ENCODE data around the gene RBCK1. TPM values are rescaled to one million over a fixed set of nuclear protein-coding genes. Genes with fewer than 3 reads are reported as not detected.

The RBCK1 gene
- total and polyA plus RNA-seq, 8 donors = 89.6 to 104 (median 98.7) TPM

DNA sequence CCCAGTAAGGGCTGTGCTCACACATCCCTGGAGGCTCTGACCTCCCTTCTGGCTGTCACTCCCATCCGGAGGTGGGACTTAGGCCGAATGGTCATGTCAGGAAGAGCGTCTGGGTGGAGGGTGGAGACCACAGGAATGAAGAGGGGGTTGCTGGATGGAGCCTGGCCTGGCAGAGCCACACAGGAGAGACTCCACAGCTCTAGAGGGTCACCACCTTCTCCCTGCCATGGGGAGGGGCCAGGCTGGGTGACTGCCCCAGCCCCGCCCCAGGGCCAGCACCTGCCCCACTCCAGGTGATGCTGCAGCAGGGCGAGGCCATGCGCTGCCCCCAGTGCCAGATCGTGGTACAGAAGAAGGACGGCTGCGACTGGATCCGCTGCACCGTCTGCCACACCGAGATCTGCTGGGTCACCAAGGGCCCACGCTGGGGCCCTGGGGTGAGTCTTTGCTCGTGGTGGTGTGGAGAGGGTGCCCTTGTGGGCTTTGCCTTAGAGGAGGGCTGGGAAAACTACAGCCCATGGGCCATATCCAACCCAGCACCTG, 20.6 kb downstream of the RBCK1 start:
- Histone ChIP-seq H3K9me3 (no peaks in the 10 kb centered on the region), H3K36me3 (peaks cover 0 to 89% of the 10 kb centered on the region in 2 donors), H3K4me3 (no peak overlapping the region), H3K27ac (no peak overlapping the region), H3K4me1 (no peaks in the 10 kb centered on the region), H3K27me3 (no peaks in the 10 kb centered on the region)
- DNase-seq (no peak), ATAC-seq (no peak)
- TF ChIP-seq, protein P1, sequence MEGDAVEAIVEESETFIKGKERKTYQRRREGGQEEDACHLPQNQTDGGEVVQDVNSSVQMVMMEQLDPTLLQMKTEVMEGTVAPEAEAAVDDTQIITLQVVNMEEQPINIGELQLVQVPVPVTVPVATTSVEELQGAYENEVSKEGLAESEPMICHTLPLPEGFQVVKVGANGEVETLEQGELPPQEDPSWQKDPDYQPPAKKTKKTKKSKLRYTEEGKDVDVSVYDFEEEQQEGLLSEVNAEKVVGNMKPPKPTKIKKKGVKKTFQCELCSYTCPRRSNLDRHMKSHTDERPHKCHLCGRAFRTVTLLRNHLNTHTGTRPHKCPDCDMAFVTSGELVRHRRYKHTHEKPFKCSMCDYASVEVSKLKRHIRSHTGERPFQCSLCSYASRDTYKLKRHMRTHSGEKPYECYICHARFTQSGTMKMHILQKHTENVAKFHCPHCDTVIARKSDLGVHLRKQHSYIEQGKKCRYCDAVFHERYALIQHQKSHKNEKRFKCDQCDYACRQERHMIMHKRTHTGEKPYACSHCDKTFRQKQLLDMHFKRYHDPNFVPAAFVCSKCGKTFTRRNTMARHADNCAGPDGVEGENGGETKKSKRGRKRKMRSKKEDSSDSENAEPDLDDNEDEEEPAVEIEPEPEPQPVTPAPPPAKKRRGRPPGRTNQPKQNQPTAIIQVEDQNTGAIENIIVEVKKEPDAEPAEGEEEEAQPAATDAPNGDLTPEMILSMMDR (IDR thresholded peaks at IDR 0.05) = no peak
- intact Hi-C loops (cut with DNase I) = no loop called here

DNA sequence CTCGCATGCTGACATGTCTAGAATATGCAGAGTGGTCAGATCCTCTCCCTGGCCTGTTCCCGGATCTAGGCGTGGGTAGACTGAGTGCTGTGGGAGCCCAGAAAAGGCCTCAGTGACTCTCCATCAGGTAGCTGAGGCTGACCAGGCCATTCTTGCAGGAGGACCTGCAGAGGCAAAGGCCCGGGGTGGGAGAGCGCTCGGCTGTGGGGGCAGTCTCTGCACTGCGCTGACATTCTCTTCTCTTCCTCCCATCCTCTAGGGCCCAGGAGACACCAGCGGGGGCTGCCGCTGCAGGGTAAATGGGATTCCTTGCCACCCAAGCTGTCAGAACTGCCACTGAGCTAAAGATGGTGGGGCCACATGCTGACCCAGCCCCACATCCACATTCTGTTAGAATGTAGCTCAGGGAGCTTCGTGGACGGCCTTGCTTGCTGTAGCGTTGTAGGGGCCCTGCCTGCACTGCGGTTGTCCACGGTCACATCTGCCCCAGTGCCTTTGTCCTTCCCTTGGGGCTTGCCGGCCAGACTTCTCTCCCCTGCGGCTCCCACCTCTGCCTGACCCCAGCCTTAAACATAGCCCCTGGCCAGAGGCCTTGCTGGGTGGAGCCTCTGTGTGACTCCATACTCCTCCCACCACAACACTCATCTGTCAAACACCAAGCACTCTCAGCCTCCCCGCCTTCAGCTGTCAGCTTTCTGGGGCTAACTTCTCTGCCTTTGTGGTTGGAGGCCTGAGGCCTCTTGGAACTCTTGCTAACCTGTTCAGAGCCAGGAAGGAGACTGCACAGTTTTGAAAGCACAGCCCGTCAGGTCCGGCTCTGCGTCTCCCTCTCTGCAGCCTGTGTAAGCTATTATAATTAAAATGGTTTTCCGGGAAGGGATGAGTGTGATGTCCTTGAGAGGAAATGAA, 22.2 kb downstream of the RBCK1 start:
- ATAC-seq (no peak), DNase-seq (no peak)
- H3K36me3 ChIP-seq = peaks cover 0 to 85% of the 10 kb centered on the region in 2 donors
- no peak overlapping the region for H3K4me3 ChIP-seq
- no peaks in the 10 kb centered on the region for H3K27me3 ChIP-seq
- TF ChIP-seq, protein P1 (IDR thresholded peaks at IDR 0.05) = no peak
- H3K27ac ChIP-seq = no peak overlapping the region
- intact Hi-C loops (cut with DNase I) = no loop called here
- no peaks in the 10 kb centered on the region for H3K4me1 ChIP-seq
- no peaks in the 10 kb centered on the region for H3K9me3 ChIP-seq

DNA sequence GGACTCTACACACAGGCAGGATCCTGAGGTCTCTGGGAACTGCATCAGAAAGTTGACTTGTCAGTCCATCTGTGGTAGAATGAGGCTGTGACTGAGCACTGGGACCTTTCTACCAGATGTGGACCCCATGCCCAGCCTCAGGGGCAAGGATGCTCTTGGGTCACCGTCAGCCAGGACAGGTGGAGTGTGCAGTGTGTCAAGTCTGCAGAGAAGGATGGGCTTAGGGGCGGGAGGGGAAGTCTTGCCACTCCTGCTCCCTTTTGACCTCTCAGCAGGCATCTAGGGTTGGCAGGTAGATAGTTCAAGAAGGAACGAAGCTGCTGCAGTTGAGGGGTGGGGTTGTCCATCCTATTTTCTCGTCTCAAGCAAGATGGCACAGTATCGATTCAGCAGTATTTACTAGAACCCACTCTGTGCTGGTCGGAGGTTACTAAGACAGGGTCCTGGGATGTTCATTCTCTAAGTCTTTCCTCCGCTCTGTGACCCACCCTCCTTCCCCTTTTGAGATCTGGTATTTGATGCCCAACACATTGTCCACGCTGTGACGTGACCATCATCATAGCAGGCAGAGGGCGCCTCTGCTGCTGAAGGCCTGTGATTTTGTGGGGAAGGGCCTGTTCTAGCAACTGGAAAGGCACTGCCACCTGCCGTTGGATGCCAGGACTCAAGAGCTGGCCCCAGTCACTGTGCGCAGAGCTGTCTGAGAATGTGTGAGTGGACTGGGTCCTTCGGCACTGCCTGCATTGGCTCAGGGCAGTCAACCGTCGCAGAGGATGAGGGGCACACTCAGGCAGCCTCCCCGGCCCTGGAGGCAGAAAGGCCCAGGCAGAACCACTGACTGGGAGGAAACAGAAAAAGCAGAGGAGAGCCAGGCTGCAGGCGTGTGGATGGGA, 23.2 kb downstream of the RBCK1 start:
- ATAC-seq (peak; percentile 82), DNase-seq (peak in 2 of 4 donors; percentile 41 to 76)
- TF ChIP-seq, protein P1 (IDR thresholded peaks at IDR 0.05) = peak; percentile 4 to 21
- Histone ChIP-seq H3K4me3 (no peak overlapping the region), H3K9me3 (no peaks in the 10 kb centered on the region), H3K27me3 (no peaks in the 10 kb centered on the region), H3K27ac (peak overlapping the region in 1 of 2 donors; percentile 13), H3K36me3 (peaks cover 0 to 89% of the 10 kb centered on the region in 2 donors), H3K4me1 (no peaks in the 10 kb centered on the region)
- intact Hi-C loops (cut with DNase I) = no loop called here

DNA sequence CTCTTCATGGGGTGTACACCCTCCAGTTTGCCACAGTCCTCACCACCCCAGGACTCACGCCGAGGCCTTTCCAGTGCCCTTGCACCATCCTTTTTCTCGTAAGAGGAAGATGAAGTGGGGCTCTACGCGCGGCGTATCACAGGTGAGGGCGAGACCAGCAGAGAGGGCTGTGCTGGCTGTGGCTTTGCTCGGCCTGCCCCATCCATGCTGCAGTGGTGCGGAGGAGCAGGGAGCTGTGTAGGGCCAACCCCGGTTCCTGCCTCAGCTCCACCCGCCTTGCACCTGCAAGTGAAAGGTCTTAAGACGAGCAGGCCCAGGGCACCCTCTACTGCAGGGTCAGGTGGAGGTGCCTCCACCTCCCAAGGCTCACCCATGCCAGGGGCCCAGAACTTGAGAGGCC, 24.1 kb downstream of the RBCK1 start:
- no peaks in the 10 kb centered on the region for H3K27me3 ChIP-seq
- no peak overlapping the region for H3K27ac ChIP-seq
- ATAC-seq (no peak), DNase-seq (no peak)
- no peak overlapping the region for H3K4me3 ChIP-seq
- no peaks in the 10 kb centered on the region for H3K9me3 ChIP-seq
- intact Hi-C loops (cut with DNase I) = no loop called here
- H3K4me1 ChIP-seq = peaks cover 0 to under 1% of the 10 kb centered on the region in 2 donors
- TF ChIP-seq, protein P1 (IDR thresholded peaks at IDR 0.05) = no peak
- H3K36me3 ChIP-seq = peaks cover 0 to 91% of the 10 kb centered on the region in 2 donors

Data from left lung (tissue), 10 donors.